ENCODE data around the gene RALGAPA2.

Gene RALGAPA2

DNA sequence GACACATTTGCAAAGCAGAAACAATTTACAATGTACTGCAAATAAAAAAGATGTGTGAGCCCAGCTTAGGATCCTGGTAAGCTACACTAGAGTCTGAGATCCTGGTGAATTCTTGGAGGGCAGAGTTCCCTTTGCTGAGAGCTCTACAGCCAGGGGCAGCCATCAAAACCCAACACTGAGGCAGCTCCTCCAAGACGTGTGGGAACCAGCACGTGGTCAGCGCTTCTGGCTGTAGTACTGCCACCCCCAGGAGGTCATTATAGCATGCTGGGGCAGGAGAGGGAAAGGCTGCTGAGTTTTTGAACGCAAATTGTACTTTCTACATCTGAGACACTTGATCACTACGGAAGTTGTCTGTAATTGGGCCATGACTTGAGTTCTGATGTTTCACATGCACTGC, 213.0 kb downstream of the RALGAPA2 start:
- DNase-seq (ENCODE audit: low read depth in 2 of 2, low spot score in 1 of 2), result no peak

DNA sequence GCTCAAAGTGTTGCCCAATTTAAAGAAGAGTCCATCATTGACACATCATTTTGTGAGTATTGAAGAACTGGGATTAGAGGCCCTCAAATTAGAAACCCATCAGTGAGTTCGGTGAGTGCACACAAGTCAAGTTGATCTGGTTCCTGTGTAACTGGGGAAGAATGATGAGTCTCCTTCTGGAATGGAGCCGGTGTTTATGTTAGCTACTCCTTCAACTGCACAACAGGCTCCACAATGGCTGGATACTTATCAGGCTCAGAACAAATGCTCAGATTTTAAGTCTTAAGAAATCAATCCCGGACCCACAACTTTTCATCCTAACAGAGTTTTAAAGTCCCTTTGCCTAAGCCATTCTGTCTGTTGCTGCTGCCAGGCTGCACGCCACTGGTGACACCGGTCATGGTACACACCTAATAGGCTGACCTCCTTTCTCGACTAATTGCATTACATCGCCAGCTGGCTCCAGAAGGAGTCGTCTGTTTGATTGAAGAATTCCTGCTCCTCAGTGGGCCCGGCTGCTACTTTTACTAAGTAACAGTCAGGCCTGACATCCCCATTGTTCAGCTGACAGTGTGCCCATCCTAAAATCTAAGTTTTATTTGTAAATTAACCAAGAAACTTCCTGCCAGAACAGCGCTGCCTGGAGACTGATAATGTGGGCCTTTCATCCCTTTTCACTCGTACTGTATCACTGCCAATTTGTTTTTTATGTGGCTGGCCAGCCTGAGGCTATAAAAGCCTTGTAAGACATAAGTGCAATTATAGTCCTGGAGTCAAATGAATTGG, 214.2 kb downstream of the RALGAPA2 start:
- no peak for DNase-seq (ENCODE audit: low read depth in 2 of 2, low spot score in 1 of 2)

DNA sequence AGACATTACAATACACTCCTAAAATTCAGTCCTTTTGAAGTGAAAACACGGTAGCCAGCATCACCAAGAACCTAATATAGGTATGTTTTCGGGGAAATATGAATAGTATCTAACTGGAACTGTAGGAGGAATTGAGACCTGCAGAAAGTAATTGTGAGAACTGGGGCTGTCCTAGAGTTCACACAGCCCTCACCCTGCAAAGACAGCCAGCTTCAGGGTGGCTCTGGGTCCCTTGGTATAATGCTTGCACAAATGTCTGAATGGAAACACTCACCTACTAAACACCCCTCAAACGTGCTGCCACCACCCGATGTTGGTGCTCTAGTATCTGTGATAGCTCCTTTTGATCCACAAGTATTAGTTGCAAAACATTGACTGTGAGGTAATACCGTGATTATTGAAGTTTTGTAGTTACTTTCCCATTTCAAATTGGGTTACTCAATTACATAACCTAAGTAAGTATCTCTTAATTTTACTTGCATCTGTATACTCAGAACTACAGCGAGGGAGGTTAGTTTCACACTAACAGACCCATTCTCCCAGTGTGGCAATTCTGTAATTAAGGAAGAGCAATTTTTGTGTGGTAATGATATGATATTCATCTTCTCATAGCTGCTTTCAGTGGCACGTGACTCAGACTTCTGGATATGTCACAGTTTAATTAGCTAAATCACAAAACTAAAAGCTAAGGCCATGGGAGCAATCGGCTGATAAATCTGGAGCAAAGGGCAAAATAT, 215.0 kb downstream of the RALGAPA2 start:
- DNase-seq (ENCODE audit: low read depth in 2 of 2, low spot score in 1 of 2), result no peak

DNA sequence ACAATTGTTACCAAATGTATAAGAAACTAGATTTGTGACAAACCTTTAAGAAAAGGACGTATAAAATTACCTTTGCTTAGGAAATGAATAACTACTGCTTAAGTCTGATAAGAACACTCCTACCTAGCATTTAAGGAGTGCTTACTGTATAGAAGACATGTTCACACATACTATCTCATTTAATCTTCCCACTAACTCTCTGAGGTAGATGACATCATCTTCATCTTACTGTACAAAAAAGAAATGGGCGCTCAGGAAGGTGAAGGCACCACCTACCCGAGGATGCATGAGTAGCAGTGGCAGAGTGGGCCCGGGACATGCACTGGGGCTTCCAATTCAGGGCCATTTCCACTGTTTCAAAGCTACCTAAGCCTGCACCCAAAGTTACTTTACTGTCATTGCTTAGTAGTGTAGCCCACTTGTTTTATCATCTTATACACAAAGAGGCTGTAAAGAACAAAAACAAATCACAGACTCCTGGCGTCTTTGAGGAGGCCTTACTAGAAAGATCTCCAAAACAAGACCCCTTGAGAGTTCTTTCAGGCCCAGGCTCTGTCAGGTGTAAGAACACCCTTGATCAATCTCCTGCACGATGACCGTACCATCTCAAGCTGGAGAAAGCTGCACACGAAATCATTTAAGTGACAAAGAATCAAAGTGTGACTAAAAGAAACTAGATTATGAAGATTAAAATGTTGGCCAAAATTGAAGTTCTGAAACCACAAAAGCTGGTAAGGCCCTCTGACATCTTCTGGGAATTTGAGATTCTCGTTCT, 216.5 kb downstream of the RALGAPA2 start:
- DNase-seq (ENCODE audit: low read depth in 2 of 2, low spot score in 1 of 2), result no peak

DNA sequence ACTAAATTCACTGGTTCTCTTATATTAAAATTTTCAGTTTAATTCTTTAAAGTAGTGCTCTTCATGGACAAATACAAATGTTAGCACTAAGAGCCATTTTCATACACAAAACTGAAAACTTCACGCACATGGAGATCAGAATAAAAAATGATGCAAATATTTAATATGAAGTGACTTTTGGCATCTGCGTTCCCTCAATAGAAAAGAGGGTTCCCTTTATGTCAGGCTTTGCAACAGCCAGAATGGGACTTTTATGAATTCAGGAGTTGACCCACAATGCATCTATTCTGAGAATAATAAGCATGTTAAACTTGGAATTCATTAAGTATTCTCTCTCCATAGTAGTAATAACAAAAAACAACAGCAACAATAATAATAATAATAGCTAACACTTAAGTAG, 218.7 kb downstream of the RALGAPA2 start:
- DNase-seq (ENCODE audit: low read depth in 2 of 2, low spot score in 1 of 2), result no peak

DNA sequence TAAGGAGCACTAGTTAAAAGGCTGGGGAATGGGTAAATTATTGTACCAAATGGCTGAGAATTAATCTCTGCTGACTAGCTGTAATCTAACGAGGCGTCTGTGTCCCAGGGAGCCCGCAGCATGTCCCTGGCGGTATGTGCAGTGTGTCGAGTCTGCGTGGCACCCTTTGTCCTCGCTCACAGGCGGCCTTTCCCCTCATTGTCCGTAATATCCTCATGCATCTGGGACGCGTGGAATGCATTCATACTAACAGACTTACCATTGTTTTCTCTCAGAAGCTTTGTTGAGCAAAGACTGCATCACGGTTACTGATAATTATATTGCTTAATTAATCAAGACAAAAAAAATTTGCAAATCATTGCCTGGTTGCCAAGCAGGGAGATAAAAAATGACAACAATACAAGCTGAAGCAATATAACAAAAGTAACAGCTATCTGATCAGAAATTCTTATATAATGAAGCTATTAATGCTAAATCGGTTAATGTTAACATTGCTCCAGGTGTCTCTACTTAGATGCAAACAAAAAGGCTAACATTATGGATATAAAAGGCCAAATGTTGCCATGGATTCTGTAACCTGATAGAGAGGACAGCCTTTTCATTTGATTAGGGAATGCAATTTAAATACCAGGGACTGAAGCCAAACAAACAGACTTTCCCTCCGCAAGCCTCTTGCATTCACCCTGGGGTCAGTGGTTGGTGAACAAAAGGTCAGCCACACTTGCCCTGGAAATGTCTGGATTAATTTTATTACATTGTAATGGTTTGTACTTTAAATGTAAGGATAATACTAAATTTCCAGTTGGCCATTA, 219.7 kb downstream of the RALGAPA2 start:
- DNase-seq (ENCODE audit: low read depth in 2 of 2, low spot score in 1 of 2), result no peak

DNA sequence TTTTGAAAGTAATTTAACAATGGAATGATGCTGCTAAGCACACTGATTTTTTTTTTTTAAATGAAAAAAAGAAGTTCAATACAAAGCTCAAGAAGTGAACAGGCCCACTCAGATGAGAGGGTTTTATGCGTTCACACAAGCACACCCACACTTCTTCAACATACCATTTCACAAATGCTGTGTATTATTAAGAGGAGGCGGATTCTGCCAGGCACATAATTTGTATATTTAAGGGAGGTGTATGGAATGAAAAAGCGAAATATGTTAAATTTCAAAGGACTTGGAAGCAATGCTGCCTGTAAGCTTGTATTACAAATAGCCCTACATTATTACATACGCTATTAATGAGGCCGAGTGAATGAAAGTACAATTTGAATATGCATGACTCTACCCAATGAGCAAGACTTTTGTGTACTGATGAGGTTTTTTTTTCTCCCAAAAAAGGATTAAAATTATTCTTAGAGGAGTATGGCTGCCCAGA, 220.6 kb downstream of the RALGAPA2 start:
- no peak for DNase-seq (ENCODE audit: low read depth in 2 of 2, low spot score in 1 of 2)

DNA sequence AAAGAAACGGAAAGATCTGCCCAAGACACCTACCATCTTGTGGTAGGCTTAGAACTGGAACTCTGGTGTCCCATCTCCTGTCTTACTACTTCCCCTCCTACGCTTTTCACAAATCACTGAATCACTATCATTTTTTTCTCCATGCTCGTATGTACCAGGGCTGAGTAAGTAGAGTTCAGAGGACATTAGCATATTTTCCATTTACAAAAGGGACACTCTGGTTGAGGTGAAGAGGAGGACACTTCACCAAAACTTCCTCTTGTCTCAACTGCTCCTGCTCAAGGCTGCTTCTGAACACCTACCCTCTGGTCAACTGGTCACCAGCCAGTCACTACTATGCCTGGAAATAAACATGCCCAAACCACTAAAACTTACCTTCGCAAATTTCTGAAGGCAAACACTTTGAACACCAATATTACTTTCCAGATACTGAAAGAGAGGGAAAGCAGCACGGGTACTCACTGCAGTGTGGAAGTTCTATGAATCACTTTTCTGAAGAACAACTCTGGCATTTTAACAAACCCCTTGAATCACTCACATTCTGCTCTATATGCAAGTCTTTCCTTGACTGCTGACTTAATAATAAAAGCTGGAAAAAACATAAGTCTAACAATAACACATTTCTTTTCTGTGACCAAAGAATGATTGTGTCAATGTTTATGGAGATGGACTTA, 221.2 kb downstream of the RALGAPA2 start:
- DNase-seq (ENCODE audit: low read depth in 2 of 2, low spot score in 1 of 2), result no peak

DNA sequence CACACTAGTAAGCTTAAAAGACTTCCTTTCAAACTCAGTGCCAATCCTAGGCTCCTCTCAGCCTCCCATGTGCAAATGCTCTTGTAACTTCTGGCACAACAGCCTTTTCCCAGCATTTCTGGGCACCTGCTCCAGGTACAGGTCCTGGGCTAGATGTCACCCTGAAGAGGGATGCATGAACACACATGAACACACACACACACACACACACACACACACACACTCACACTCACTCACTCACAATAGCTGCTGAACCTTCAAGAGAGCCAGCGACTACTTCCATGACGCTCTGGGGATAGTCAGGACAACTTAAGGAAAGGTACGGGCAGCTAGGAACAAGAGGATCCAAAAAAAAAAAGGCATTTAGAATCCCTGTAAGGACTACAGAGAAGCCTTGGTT, 221.8 kb downstream of the RALGAPA2 start:
- DNase-seq (ENCODE audit: low read depth in 2 of 2, low spot score in 1 of 2), result no peak

DNA sequence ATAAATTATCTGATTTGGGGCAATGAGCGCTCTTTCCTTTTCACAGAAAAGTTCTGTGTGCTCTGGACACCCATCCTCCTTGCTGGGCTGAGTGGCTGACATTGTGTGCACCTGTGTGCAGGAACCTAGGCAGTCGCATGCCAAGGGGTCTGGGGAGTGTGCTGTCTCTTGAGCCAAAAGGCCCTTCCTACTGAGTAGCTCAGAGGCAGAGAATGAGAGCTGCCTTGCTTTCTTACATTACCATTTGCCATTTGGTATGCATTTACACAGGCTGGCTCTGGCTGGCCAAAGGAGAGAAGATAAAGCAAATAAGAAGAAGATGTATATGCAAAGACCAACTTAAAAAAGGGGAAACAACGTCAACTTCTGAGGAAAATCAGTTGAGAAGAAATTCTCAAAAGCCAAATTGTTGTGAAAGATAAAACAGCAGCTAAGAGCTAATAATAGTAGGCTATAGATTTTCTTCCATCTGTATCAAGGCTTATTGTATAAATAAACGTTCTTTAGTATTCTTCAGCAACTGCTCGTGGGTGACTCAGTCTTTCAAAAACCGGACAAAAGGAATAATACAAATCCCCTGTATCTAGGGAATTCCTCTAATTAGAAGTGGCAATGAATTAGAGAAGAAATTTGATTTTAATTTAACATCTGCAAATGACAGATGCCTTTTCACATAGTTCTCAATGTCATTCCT, 222.6 kb downstream of the RALGAPA2 start:
- no peak for DNase-seq (ENCODE audit: low read depth in 2 of 2, low spot score in 1 of 2)

DNA sequence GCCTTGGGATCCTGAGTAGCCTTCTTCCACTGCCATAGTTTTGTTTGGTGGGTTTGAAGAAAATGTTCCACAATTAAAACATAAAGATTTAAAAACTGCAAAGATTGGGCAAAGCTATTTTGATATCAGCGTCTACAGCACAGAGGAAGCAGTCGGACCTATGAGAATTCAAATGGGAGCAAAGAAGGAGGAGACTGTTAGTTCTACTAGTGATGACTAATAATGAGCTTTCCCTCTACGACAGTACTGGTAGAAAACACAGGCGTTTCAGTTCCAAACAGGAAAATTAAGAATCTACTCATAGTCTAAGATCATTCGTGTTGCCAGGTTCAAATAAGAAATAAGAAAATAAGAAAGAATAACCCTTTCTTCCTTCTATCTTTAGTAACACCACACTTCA, 223.4 kb downstream of the RALGAPA2 start:
- DNase-seq (ENCODE audit: low read depth in 2 of 2, low spot score in 1 of 2), result no peak

DNA sequence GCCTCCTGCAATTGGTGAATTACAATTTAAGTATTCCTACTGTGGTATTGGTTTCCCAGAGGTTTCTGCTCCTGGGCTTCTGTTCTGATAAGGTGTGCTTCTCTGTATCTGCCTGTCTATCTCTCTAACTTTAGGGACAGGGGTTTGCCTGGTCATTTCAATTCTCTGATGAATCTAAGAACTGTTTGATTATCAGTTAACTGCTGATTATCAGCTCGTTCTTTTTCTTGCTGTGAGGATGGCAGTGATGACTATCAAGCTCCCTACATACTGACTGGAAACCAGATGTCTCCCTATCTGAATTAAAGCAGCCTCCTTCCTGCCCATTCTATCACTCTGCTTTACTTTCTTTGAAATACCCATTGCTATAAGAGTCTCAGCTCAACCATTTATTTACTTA, 224.1 kb downstream of the RALGAPA2 start:
- DNase-seq (ENCODE audit: low read depth in 2 of 2, low spot score in 1 of 2), result no peak

DNA sequence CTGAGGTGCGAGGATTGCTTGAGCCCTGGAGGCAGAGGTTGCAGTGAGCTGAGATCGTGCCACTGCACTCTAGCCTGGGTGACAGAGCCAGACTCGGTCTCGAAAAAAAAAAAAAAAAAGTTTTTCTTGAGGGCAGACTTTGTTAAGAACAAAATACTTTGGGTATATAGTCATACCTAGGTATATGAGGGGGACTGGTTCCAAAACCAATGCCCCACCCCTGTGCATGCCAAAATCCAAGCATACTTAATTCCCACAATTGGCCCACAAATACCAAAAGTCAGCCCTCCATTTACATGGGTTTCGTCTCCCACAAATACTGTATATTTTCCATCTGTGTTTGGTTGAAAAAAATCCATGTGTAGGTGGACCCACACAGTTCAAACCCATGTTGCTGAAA, 224.6 kb downstream of the RALGAPA2 start:
- DNase-seq (ENCODE audit: low read depth in 2 of 2, low spot score in 1 of 2), result no peak

DNA sequence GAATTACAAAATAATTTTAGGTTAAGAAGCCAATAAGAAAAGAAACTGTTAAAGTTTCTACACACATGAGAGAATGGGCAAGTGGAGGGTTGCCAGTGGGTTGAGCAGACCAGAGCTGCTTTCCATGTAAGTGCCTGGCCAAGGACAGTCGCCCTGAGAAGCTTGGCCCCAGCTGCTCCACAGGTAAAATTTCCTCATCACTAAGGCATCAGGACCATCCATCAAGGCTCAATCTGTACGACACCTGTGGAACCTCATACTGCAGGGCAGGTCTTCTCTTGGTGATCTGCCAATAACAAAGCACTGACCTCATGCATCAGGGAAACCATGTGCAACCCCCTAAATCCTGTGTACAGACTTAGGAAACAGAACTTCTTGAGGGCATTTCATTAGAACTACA, 229.1 kb downstream of the RALGAPA2 start:
- DNase-seq (ENCODE audit: low read depth in 2 of 2, low spot score in 1 of 2), result no peak

DNA sequence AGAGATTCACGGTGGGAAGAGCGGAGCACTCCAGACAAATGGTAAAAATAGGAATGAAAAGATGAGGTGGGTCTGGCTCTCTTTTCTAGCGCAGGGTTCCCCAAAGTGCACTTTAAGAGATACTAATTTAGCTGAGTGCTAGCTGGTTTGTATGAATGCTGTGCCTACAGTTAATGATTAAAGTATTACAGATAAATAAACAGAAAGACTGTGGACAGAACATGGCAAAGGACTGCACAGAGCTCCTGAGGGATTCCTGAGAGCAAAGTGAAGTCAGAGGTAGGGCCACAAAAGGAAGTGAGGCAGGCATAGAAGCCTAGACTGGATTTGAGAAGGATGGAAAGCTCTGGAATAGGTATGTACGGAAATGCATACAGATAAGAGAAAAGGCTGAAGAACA, 230.0 kb downstream of the RALGAPA2 start:
- DNase-seq (ENCODE audit: low read depth in 2 of 2, low spot score in 1 of 2), result no peak

DNA sequence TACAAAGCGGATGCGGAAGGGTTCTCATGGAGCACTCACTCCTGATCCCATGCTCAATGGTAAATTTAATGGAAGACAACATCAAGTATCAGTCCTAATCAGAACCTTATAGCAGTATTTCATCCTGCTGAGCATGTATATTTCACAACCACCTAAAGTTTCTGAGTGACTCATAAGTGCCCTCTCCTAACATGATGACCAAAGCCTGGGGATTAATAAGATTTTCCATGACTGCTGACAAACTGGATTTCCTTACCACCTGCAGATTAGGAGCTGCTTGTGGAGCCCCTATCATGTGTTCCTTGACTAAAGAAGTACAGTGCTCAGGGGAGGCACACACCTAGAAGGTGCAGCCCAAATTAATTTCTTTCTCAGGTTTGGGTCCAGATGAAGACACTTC, 231.8 kb downstream of the RALGAPA2 start:
- DNase-seq (ENCODE audit: low read depth in 2 of 2, low spot score in 1 of 2), result no peak

DNA sequence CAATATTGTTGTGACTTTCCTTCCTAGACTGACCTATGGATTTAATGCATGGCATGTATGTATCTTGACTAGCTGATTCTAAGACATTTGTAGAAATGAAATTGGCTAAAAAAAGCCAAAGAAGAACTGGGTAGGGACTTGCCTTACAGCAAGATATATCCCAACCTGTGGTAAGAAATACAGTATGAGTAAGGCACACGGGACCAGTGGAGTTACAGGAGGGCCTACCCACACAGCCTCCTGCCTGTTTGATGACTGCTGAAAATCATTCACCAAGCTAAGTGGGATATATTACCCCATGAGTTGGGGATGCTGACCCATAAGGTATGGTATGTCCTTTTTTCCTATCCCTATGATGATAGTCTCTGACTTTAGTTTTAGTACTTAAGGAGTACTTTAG, 232.3 kb downstream of the RALGAPA2 start:
- no peak for DNase-seq (ENCODE audit: low read depth in 2 of 2, low spot score in 1 of 2)

DNA sequence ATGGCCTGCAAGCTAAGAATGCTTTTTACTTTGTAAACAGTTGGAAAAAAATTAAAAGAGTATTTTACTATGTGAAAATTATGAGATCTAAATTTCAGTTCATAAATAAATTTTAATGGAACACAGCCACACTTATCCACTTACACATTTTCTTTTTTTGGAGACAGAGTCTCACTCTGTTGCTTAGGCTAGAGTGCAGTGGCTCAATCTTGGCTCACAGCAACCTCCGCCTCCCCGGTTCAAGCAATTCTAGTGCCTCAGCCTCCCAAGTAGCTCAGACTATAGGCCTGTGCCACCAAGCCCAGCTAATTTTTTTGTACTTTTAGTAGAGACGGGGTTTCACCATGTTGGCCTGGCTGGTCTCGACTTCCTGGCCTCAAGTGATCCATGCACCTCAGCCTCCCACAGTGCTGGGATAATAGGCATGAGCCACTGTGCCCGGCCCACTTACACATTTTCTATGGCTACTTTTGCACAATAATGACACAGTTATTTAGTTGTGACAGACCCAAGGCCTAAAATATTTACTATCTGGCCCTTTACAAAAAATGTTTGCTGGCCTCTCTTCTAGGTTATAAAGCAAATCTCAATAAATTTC, 234.9 kb downstream of the RALGAPA2 start:
- DNase-seq (ENCODE audit: low read depth in 2 of 2, low spot score in 1 of 2), result no peak

DNA sequence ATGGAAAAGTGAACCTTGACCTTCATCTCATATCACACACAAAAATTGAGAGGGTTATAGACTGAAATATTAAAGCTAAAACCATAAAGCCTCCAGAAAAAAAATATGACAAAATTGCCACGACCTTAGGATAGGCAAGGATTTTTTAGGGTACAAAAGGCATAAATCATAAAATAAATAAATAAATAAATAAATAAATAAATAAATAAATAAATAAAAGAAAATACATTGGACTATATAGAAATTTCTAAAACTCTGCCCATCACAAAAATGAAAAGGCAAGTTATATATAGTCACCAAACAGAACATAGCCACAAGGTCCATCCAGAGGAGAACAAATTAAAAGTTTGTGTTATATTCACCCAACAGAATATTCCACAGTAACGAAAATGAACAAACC, 235.9 kb downstream of the RALGAPA2 start:
- DNase-seq (ENCODE audit: low read depth in 2 of 2, low spot score in 1 of 2), result no peak

All from stimulated activated CD8-positive, alpha-beta memory T cell treated with anti-CD3 and anti-CD28 coated beads, Interleukin-4, amount 100 ng/mL, for 4 hours (primary cell).